Ecto neural progenitor cell (in vitro differentiated cells): ENCODE data around the gene TM4SF18.

ENCODE experiments used
- DNase-seq: peaks from one replicate; pipeline ENCODE4 v3.0.0-alpha.2; 2018; ENCODE audit warnings: low spot score

TM4SF18 gene

DNA sequence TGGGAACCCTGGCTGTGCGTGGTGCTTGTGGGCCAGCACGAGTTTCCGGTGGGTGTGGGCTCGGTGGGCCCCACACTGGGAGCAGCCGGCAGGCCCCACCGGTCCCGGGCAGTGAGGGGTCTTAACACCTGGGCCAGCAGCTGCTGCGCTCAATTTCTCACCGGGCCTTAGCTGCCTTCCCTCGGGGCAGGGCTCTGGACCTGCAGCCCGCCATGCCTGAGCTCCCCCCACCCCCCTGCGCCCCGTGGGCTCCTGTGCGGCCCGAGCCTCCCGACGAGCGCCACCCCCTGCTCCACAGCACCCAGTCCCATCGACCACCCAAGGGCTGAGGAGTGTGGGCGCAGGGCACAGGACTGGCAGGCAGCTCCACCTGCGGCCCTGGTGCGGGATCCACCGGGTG is 49.4 kb downstream of the TM4SF18 start:
- no peak for DNase-seq

DNA sequence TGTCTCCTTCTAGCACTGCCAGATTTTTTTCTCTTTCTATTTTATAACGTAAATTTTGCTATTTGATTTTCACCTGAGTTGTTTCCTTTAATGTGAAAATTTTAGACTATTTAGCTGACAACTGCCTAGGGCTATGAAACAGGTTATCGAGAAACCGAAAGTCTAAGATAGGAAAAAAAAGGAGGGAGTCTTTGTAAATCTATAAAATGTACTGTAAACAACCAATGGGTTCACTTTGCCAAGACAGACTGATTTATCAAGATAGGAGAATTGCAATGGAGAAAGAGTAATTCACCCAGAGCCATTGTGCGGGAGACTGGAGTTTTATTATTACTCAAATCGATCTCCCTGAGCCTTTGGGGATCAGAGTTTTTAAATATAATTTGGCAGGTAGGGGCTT is 50.0 kb downstream of the TM4SF18 start:
- no peak for DNase-seq

DNA sequence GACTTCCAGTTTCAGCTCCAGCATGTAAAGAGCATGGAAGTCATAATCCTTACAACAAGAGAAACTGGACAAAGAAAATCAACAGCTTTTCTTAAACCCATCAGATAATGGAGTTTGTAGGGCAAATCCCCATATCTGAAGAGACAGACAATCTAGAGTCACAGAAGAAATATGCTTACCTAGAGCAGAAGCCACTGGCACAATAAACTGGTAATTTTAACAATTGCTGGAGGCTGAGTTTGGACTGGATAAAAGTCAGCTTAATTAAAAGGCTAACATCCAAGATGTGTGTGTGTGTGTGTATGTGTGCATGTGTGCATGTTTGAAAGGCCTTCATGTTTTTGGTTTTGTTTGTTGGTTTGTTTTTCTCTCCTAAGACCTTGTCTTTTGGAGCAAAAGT is 50.6 kb downstream of the TM4SF18 start:
- DNase-seq: no peak

DNA sequence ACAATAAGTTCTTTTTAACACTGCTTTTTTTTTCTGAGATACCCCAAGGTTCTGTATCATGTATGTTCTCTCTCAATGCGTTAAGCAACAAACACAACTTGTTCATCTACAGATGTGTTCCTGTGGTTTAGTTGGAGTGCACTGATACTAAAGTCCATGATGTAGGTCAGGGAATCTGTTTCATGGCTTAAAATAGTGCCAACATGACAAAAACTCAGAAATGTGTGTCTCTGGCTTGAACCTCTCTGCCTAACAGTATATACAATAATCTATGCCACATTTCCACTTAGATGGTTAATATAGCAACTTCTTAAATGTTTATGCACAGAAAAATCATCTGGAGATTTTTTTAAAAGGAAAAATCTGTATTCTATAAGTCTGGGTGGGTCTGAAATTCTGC is 51.1 kb downstream of the TM4SF18 start:
- DNase-seq: no peak

DNA sequence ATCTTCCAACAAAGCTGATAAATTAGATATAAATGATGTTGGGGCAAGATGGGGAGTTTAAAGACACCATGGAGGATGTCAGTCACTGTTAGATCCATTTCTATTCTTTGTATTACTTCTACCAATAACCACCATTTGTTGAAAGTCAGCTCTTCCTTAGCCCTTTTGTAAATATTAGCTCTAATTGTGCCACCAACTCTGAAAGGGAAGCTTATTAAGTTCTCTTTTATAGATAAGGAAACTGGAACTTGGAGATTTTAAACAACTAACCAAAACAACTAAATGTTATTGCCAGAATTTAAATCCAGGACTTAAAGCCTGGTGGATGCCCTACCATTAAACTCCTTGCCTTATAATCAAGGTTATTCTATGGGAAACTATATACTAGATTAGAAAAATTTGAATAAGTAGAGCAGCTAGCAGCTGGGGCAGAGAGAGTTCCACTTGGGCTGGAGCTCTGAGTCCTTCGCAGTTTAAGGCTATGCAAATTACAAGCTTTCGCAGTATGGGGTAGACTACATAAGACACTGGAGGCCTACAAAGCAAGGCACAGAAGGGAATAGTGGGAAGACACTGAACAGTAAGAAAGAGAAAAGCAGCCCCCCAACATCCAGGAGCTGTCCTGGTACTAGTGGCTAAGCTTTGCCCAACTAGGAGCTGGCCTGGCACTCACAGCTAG is 52.6 kb downstream of the TM4SF18 start:
- no peak for DNase-seq

DNA sequence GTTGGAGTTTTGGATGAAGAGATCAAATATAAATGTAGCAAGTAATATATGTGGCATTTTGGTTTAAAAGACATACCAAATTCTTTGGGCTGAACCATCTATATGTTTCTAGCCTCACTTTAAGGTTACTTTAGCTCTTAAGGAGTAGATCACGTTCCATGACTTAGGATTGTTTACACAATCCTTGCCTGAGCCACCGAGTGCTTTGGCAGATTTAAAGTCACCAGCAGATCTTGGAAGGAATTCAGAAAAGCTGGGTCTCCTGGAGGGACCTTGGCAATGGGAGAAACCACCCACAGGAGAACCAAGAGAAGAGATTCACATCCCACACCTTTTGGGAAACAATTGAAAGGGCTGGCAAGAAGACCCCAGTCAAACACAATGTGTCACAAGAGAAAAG is 54.5 kb downstream of the TM4SF18 start:
- DNase-seq: no peak

DNA sequence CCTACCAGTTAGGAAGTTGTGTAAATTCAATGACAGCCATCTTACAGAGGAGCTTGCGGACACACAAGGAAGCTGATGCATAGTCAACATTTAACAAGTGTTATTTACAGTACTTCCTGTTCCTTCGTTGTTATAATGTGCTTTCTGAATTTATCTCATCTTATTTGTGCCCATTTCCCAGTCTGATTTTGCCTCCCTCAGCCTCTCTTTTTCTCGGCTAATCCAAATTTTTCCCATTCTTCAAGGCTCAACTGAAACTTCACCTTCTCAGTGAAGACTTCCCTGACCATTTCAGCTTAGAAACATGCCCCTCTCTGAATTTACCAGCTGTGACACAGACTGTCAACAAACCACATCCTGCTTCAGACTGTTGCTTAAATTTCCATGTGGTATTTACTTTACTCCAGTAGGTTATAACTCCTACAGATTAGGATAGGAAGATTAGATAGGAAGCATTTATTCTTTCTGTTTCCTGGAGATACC is 56.1 kb downstream of the TM4SF18 start:
- no peak for DNase-seq

DNA sequence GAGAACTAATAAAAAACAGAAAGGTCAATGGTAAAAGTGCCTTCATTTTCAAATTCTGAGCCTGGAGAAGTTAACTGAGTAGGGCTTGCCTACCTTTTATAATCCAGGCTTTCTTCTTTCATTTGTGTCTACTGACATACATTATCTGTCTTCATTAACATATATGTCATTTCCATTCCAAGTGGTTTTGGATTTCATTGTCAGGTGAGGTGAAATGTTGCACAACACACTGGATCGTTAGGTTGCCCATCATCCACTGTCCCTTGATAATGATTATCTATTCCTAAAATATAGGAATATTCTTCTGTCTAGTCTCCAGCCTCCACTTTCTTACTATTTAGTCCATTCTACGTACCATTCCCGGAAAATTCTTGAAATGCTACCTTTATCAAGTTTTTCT is 56.8 kb downstream of the TM4SF18 start:
- DNase-seq: no peak

DNA sequence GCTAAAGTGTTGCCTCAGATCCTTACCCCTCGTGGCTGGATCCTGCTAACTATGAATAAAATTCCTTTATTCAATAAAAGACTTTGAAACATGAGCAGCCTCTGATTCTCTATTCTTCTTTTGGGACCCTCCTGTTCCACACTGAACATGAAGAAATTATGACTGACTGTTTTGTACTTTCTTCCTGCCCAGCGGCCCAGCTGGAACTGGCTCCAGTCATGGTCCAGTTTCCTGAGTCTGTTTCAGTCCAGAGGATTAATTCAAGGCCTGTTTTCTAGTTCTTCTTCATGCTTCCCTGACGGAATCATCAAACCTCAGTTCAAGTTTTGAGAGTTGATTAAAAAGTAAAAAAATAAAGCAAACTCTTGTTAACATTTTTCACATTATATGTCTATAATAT is 59.2 kb downstream of the TM4SF18 start:
- DNase-seq: no peak

DNA sequence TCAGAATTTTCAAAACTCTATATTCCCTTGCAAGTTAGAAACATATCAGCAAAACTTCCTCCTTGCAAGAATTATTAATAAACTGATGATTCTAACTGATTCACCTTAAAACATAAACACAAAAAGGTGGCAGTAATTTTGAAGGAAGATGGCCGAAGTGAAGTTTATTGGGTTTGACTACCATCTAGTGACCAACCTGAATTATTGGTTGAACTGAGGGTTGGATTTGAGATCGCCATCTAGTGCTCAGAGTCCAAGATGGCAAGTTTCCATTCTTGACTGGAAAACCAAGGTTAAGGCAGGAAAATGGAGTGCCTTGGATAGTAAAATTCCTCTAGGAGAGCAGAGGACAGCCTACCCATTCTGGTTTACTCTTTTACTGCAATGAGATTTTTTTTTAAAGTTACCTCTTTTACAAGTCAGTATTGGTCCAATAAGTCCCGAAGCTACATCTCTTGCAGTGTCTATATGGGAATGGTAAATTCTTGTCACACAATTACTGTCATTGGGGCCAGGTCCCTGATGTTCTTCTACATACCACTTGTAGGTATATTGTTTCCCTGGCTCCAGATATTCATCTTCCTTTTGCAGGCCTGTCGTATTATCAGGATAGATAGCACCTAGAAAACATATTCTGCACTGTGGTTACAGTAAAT is 60.2 kb downstream of the TM4SF18 start:
- DNase-seq: no peak

DNA sequence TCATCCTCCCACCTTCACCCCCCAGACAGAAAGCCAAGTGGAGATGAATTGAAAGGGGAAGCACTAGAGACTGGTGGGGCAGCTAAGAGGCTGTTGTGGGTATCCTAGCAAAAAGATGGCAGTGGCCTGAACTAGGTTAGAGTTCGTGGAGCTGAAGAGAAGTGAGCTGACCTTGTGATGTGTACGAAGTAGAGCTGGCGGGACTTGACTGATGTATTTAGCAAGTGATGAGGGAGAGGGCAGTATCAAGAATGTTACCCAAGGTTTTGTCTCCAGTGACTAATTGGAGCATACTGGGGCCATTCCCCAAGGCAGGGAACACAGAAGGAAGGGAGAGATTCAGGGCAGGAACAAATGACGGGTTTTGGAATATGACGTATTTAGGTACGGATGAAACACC is 61.8 kb downstream of the TM4SF18 start:
- no peak for DNase-seq

DNA sequence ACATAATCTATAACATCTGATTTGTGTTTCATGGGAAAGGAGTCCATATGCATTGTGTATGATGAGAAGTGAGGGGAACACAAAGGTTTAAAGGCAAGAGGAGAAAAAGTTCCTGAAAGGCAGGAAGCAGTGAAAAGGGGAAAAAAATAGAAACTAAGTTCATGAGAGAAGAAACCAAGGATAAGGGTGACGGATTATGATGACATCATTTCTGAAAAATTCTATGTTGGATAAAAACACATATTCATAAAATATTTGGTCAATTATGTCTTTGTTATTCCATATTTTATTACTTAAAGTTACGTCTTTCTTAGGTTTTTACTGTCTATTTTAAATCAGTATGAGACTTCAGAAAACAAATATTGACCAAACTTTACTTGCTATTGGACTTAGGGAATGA is 63.3 kb downstream of the TM4SF18 start:
- no peak for DNase-seq

DNA sequence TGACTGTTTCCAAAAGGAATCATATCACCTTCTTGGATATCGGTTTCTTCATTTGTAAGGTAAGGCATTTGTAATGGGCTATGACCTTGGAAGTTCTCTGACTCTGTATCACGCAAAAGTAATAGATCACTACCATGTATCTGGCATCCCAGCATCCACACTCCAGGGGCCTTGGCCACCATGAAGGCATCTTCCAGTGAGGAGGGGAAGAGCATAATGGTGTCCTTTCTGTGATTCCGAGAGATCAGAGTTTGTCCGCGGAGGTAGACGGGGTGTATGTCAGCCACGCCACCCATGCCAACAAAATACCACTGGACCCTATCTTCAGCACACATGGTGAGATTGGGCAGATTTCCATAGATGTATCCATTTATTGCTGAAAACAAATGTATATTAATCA is 63.7 kb downstream of the TM4SF18 start:
- no peak for DNase-seq
